ENCODE results near the gene NR6A1.

The NR6A1 gene

GRCh38 chr9:124477648-124478285 is 293.3 kb downstream of the NR6A1 start:
- no peak overlapping the region for H3K4me3 ChIP-seq (ENCODE audit: control insufficient read depth, low read depth, low read length)
- no peak for DNase-seq (ENCODE audit: low read depth)
- TF ChIP-seq, protein P1, sequence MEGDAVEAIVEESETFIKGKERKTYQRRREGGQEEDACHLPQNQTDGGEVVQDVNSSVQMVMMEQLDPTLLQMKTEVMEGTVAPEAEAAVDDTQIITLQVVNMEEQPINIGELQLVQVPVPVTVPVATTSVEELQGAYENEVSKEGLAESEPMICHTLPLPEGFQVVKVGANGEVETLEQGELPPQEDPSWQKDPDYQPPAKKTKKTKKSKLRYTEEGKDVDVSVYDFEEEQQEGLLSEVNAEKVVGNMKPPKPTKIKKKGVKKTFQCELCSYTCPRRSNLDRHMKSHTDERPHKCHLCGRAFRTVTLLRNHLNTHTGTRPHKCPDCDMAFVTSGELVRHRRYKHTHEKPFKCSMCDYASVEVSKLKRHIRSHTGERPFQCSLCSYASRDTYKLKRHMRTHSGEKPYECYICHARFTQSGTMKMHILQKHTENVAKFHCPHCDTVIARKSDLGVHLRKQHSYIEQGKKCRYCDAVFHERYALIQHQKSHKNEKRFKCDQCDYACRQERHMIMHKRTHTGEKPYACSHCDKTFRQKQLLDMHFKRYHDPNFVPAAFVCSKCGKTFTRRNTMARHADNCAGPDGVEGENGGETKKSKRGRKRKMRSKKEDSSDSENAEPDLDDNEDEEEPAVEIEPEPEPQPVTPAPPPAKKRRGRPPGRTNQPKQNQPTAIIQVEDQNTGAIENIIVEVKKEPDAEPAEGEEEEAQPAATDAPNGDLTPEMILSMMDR (IDR thresholded peaks at IDR 0.05; ENCODE audit: control insufficient read depth, insufficient read depth, low read depth, low read length, missing control alignments): no peak

DNA sequence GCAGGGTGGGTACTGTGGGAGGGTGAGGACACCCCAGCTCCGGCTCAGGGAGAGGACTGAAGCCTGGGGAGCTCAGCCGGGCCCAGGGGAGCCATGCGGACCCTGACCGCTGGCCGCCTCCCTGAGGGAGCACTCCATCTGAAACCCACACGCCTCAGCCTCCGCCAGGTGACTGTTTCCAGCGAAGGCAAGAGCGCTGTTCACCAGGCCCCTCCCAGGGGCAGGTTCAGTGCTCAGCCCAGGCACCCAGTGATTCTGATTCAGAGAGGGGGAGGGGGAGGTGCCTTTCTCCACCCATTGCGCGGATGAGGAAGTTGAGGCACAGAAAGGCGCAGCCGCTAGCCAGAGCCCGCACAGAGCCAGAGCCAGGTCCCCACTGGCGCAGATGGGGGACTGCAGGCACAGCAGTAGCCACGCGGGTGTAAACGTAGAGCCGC is 293.9 kb downstream of the NR6A1 start:
- no peak overlapping the region for H3K4me3 ChIP-seq (ENCODE audit: control insufficient read depth, low read depth, low read length)
- no peak for DNase-seq (ENCODE audit: low read depth)
- TF ChIP-seq, protein P1 (IDR thresholded peaks at IDR 0.05; ENCODE audit: control insufficient read depth, insufficient read depth, low read depth, low read length, missing control alignments): no peak

- no peak overlapping the region for H3K4me3 ChIP-seq (ENCODE audit: control insufficient read depth, low read depth, low read length)
- TF ChIP-seq, protein P1 (IDR thresholded peaks at IDR 0.05; ENCODE audit: control insufficient read depth, insufficient read depth, low read depth, low read length, missing control alignments): no peak
- DNase-seq (ENCODE audit: low read depth): no peak
These were observed 295.0 kb downstream of the NR6A1 start for GRCh38 chr9:124475868-124476690.

DNA sequence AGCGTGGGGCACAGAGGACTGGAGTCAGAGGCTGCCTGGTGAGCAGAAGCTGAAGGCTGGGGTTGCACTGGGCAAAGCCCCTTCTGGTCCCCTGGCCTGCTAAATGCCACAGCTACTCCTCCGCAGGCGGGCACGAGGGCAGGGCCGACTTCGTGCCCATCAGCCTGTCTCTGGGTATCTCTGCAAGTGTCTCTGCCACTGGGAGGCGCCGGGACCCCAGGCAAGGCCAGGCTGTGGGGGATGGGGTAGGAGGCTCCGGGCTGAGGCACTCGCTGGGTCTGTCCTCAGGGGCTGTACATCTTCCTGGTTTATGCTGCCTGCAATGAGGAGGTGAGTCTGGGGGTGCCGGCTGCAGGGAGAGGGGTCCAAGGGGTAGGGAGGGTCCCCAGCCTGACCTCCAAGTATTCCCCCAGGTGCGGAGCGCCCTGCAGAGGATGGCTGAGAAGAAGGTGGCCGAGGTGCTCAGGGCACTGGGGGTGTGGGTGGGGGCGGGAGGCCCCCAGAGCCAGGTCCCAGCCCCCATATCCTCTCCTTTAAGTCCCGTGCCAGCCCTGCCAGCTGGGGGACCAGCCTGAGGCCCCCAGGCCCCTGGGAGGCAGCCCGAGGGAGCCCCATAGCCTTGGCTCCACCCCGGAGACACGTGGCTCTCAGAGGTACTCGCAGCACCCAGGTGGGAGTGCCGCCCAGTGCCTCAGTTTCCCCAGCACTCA is 295.8 kb downstream of the NR6A1 start:
- DNase-seq (ENCODE audit: low read depth): no peak
- TF ChIP-seq, protein P1 (IDR thresholded peaks at IDR 0.05; ENCODE audit: control insufficient read depth, insufficient read depth, low read depth, low read length, missing control alignments): no peak
- H3K4me3 ChIP-seq (ENCODE audit: control insufficient read depth, low read depth, low read length): no peak overlapping the region

DNA sequence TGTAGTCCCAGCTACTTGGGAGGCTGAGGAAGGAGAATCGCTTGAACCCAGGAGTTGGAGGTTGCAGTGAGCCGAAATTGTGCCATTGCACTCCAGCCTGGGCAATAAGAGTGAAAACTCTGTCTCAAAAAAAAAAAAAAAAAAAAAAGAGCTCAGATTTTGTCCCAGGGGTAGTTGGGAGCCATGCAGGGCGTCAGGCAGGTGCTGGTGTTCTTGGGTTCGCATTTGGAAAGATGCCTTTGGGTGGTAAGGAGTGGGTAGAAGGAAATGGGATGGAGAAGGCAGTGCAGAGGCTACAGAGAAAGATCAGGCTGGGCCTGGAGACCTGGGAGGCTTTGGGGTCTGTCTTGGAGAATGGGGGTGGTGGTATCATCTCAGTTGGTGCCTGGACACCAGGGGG is 297.0 kb downstream of the NR6A1 start:
- no peak for DNase-seq (ENCODE audit: low read depth)
- TF ChIP-seq, protein P1 (IDR thresholded peaks at IDR 0.05; ENCODE audit: control insufficient read depth, insufficient read depth, low read depth, low read length, missing control alignments): no peak

GRCh38 chr9:124473310-124473709 is 297.8 kb downstream of the NR6A1 start:
- no peak for DNase-seq (ENCODE audit: low read depth)

More for the DNA sequence above, 297.0 kb downstream of the NR6A1 start:
- no peak overlapping the region for H3K4me3 ChIP-seq (ENCODE audit: control insufficient read depth, low read depth, low read length)

More at GRCh38 chr9:124473310-124473709, 297.8 kb downstream of the NR6A1 start:
- TF ChIP-seq, protein P1 (IDR thresholded peaks at IDR 0.05; ENCODE audit: control insufficient read depth, insufficient read depth, low read depth, low read length, missing control alignments): no peak
- H3K4me3 ChIP-seq (ENCODE audit: control insufficient read depth, low read depth, low read length): no peak overlapping the region
